K562 (cell line): ENCODE results near the gene CD8A.

Source experiments
- BHLHE40 ChIP-seq: IDR thresholded peaks from 2 replicates; pipeline ENCODE4 v1.6.1; 2011; ENCODE audit warnings: low read length, improper control_type of control experiment
- E2F1 ChIP-seq: sonication (generic); formaldehyde crosslinking; IDR thresholded peaks from 2 replicates; pipeline ENCODE4 v1.8.1; 2023; ENCODE audit warnings: mild to moderate bottlenecking, missing genetic modification reagents, moderate library complexity
- EP300 ChIP-seq: IDR thresholded peaks from 2 replicates; pipeline ENCODE4 v1.6.1; 2012; ENCODE audit warnings: low read length, improper control_type of control experiment
- ERF ChIP-seq: fragments of 450-650 bp; formaldehyde crosslinking; IDR thresholded peaks from 2 replicates; pipeline ENCODE4 v1.4.0; 2020; ENCODE audit warnings: mild to moderate bottlenecking, mixed read lengths
- MAFK ChIP-seq: IDR thresholded peaks from 2 replicates; pipeline ENCODE4 v1.6.1; 2011; ENCODE audit warnings: low read length, improper control_type of control experiment
- POLR2AphosphoS5 ChIP-seq: IDR thresholded peaks from 2 replicates; pipeline ENCODE4 v1.6.1; 2011; ENCODE audit warnings: mild to moderate bottlenecking, low read depth, low read length, moderate library complexity; ENCODE audit not compliant: control insufficient read depth, insufficient read depth
- ZNF274 ChIP-seq: IDR thresholded peaks from 2 replicates; pipeline ENCODE4 v1.6.1; 2011; ENCODE audit warnings: low read depth, mild to moderate bottlenecking, low read length, moderate library complexity, borderline replicate concordance
- TF ChIP-seq, protein P1 (sequence below), 3 experiments: IDR thresholded peaks in 2 of 3; conservative IDR thresholded peaks in 1 of 3; 2 replicates each; pipeline ENCODE4 v1.5.1; 2011 to 2012; ENCODE audit warnings: low read length in 3 of 3, mild to moderate bottlenecking in 3 of 3, control low read depth in 2 of 3, improper control_type of control experiment in 1 of 3, inconsistent platforms in 1 of 3, low read depth in 1 of 3, mixed read lengths in 1 of 3, moderate library complexity in 1 of 3; ENCODE audit not compliant: insufficient read depth in 2 of 3
- TF ChIP-seq, protein P2 (sequence below): sonication (generic); formaldehyde crosslinking; IDR thresholded peaks from 2 replicates; pipeline ENCODE4 v1.9.0; 2022; ENCODE audit warnings: mild to moderate bottlenecking, missing genetic modification reagents
- TF ChIP-seq, protein P3 (sequence below), 2 experiments: fragments of 450-650 bp; formaldehyde crosslinking in 1 of 2; IDR thresholded peaks; 2 replicates each; pipeline versions ENCODE4 v1.4.0 to v1.6.1; 2014 to 2020; ENCODE audit warnings: mild to moderate bottlenecking in 2 of 2, borderline replicate concordance in 1 of 2, low read depth in 1 of 2
- TF ChIP-seq, protein P4 (sequence below): IDR thresholded peaks from 2 replicates; pipeline ENCODE4 v1.6.1; 2011; ENCODE audit not compliant: insufficient read length; ENCODE audit errors: extremely low read depth

DNA sequence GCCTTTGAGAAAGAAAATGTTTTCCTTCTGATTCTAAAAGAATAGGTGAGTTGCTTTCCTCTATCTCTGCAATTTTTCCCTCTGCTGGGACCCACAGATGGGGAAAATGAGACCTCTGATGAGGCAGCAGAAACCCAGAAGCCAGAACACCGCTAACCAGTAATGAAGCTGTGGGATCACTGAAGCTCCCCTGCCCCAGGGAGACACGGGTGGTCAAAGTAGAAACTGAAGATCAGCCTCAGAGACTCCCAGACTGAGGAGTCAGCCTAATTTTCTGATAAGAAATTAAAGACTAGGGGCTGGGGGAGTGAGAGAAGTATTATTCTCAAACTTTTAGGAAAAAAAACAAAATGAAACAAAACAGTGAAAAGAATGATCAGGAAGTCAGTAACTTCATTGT is 40.8 kb upstream of the CD8A start:
- TF ChIP-seq, protein P1, sequence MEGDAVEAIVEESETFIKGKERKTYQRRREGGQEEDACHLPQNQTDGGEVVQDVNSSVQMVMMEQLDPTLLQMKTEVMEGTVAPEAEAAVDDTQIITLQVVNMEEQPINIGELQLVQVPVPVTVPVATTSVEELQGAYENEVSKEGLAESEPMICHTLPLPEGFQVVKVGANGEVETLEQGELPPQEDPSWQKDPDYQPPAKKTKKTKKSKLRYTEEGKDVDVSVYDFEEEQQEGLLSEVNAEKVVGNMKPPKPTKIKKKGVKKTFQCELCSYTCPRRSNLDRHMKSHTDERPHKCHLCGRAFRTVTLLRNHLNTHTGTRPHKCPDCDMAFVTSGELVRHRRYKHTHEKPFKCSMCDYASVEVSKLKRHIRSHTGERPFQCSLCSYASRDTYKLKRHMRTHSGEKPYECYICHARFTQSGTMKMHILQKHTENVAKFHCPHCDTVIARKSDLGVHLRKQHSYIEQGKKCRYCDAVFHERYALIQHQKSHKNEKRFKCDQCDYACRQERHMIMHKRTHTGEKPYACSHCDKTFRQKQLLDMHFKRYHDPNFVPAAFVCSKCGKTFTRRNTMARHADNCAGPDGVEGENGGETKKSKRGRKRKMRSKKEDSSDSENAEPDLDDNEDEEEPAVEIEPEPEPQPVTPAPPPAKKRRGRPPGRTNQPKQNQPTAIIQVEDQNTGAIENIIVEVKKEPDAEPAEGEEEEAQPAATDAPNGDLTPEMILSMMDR (IDR thresholded peaks at IDR 0.05 in 2 of 3, conservative IDR thresholded peaks at IDR 0.05 in 1 of 3; ENCODE audit: insufficient read depth in 2 of 3, low read depth in 1 of 3, low read length in 3 of 3): no peak
- TF ChIP-seq, protein P2, sequence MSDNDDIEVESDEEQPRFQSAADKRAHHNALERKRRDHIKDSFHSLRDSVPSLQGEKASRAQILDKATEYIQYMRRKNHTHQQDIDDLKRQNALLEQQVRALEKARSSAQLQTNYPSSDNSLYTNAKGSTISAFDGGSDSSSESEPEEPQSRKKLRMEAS: no peak
- no peak for TF ChIP-seq EP300
- TF ChIP-seq, protein P3, sequence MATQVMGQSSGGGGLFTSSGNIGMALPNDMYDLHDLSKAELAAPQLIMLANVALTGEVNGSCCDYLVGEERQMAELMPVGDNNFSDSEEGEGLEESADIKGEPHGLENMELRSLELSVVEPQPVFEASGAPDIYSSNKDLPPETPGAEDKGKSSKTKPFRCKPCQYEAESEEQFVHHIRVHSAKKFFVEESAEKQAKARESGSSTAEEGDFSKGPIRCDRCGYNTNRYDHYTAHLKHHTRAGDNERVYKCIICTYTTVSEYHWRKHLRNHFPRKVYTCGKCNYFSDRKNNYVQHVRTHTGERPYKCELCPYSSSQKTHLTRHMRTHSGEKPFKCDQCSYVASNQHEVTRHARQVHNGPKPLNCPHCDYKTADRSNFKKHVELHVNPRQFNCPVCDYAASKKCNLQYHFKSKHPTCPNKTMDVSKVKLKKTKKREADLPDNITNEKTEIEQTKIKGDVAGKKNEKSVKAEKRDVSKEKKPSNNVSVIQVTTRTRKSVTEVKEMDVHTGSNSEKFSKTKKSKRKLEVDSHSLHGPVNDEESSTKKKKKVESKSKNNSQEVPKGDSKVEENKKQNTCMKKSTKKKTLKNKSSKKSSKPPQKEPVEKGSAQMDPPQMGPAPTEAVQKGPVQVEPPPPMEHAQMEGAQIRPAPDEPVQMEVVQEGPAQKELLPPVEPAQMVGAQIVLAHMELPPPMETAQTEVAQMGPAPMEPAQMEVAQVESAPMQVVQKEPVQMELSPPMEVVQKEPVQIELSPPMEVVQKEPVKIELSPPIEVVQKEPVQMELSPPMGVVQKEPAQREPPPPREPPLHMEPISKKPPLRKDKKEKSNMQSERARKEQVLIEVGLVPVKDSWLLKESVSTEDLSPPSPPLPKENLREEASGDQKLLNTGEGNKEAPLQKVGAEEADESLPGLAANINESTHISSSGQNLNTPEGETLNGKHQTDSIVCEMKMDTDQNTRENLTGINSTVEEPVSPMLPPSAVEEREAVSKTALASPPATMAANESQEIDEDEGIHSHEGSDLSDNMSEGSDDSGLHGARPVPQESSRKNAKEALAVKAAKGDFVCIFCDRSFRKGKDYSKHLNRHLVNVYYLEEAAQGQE (IDR thresholded peaks at IDR 0.05; ENCODE audit: borderline replicate concordance): no peak
- TF ChIP-seq, protein P3 (CRISPR knock-in tag; IDR thresholded peaks at IDR 0.05; ENCODE audit: low read depth): no peak
- TF ChIP-seq BHLHE40: no peak
- TF ChIP-seq ZNF274: no peak
- no peak for TF ChIP-seq ERF (CRISPR knock-in tag)
- TF ChIP-seq E2F1 (CRISPR knock-in tag): no peak
- no peak for TF ChIP-seq MAFK
- TF ChIP-seq, protein P4, sequence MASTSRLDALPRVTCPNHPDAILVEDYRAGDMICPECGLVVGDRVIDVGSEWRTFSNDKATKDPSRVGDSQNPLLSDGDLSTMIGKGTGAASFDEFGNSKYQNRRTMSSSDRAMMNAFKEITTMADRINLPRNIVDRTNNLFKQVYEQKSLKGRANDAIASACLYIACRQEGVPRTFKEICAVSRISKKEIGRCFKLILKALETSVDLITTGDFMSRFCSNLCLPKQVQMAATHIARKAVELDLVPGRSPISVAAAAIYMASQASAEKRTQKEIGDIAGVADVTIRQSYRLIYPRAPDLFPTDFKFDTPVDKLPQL: no peak
- no peak for TF ChIP-seq POLR2AphosphoS5
